K562 (cell line): ENCODE results near the gene MT1E. TPM values are rescaled to one million over a fixed set of nuclear protein-coding genes. Genes with fewer than 3 reads are reported as not detected.

Experiments used
- ATAC-seq: fragments of 200-7000 bp; cut with Tn5 transposase; 3 replicates; pipeline ENCODE4 v1.9.1; 2020; ENCODE audit warnings: moderate library complexity
- BruUV-seq: library from RNA; stranded (reverse); fragments of 400-500 nt; replicated peaks from 2 replicates; lab custom pipeline; 2021; lab: Mats Ljungman, UMichigan
- CTCF ChIA-PET: fragments of 300-600 bp; formaldehyde crosslinking; extraction: SDS; loops from one replicate; lab custom pipeline; 2021; ENCODE audit warnings: low intra/inter-chr PET ratio; lab: Yijun Ruan, JAX
- POLR2A ChIA-PET: fragments of 300-600, 350-650 bp; sonication (Branson Sonifier 250); formaldehyde crosslinking; extraction: SDS; loops from one replicate; lab custom pipeline; 2021; ENCODE audit warnings: antibody characterized with exemption, inconsistent platforms; lab: Yijun Ruan, JAX
- DNase-seq, 4 experiments: peaks; one replicate each; pipeline versions ENCODE4 v3.0.0 to v3.0.0-alpha.2; 2011 to 2018; ENCODE audit warnings: low spot score in 3 of 4, mixed read lengths in 3 of 4; ENCODE audit errors: extremely low read depth in 1 of 4
- FAIRE-seq: peaks from 2 replicates; lab custom pipeline; 2011; peaks lifted over from hg19 to GRCh38; lab: Jason Lieb, UNC
- H2AFZ ChIP-seq: 2 replicates; pipeline ENCODE4 v1.6.0; 2011; ENCODE audit warnings: low read depth, low read length, control low read depth, inconsistent platforms
- H3K27ac ChIP-seq: fragments of 200-600 bp; 3 replicates; pipeline ENCODE4 v1.8.0; 2011; ENCODE audit warnings: low read depth, mild to moderate bottlenecking, control low read depth, inconsistent platforms, low read length, moderate library complexity, mixed read lengths; ENCODE audit errors: extremely low read depth
- H3K27me3 ChIP-seq, 2 experiments: fragments of 300-600 bp in 1 of 2; 2 replicates in 1 of 2; 3 replicates in 1 of 2; pipeline versions ENCODE4 v1.6.0 to v1.8.0; 2011; ENCODE audit warnings: inconsistent platforms in 2 of 2, low read length in 2 of 2, mild to moderate bottlenecking in 1 of 2, mixed read lengths in 1 of 2, moderate library complexity in 1 of 2; ENCODE audit not compliant: control insufficient read depth in 2 of 2, insufficient read depth in 2 of 2
- H3K36me3 ChIP-seq: fragments of 300-600 bp; 3 replicates; pipeline ENCODE4 v1.8.0; 2011; ENCODE audit warnings: mild to moderate bottlenecking, low read length, inconsistent platforms; ENCODE audit not compliant: control insufficient read depth, insufficient read depth
- H3K4me1 ChIP-seq, 2 experiments: fragments of 200-600 bp in 1 of 2; replicated peaks in 1 of 2; 2 replicates in 1 of 2; 3 replicates in 1 of 2; pipeline versions ENCODE4 v1.5.1 to v1.8.0; 2011; ENCODE audit warnings: inconsistent platforms in 2 of 2, low read length in 2 of 2, mild to moderate bottlenecking in 1 of 2, mixed read lengths in 1 of 2, moderate library complexity in 1 of 2; ENCODE audit not compliant: control insufficient read depth in 2 of 2, insufficient read depth in 2 of 2
- H3K4me2 ChIP-seq: 2 replicates; pipeline ENCODE4 v1.6.1; 2011; ENCODE audit warnings: low read length, control low read depth, inconsistent platforms, mixed read lengths; ENCODE audit not compliant: insufficient read depth
- H3K4me3 ChIP-seq: fragments of 200-600 bp; sonication (generic), shearing (Covaris generic); 2 replicates; pipeline ENCODE4 v1.5.1; 2016; ENCODE audit warnings: control low read depth, inconsistent platforms
- H3K79me2 ChIP-seq: fragments of 200-600 bp; 3 replicates; pipeline ENCODE4 v1.8.0; 2011; ENCODE audit warnings: low read length, inconsistent platforms; ENCODE audit not compliant: control insufficient read depth, insufficient read depth
- H3K9ac ChIP-seq, 2 experiments: 2 replicates each; pipeline versions ENCODE4 v1.6.0 to v1.6.1; 2011; ENCODE audit warnings: low read depth in 2 of 2, low read length in 2 of 2, control low read depth in 1 of 2, inconsistent platforms in 1 of 2, mild to moderate bottlenecking in 1 of 2, mixed read lengths in 1 of 2; ENCODE audit not compliant: insufficient read depth in 1 of 2
- H3K9me1 ChIP-seq: one replicate; pipeline ENCODE4 v1.6.0; 2011; ENCODE audit warnings: inconsistent platforms, mild to moderate bottlenecking, low read length, moderate library complexity; ENCODE audit not compliant: control insufficient read depth, insufficient read depth
- H3K9me3 ChIP-seq: replicated peaks from 2 replicates; pipeline ENCODE4 v1.5.1; 2011; ENCODE audit warnings: low read depth, low read length, inconsistent platforms; ENCODE audit not compliant: control insufficient read depth, insufficient read depth
- H4K20me1 ChIP-seq: replicated peaks from 2 replicates; pipeline ENCODE4 v1.6.1; 2011; ENCODE audit warnings: low read length, inconsistent platforms, mixed read lengths; ENCODE audit not compliant: control insufficient read depth, insufficient read depth
- BCL6 ChIP-seq: fragments of 250-450 bp; sonication (Bioruptor Pico); IDR thresholded peaks from 2 replicates; pipeline ENCODE4 v1.4.0; 2020
- EP300 ChIP-seq: IDR thresholded peaks from 2 replicates; pipeline ENCODE4 v1.6.1; 2012; ENCODE audit warnings: low read length, improper control_type of control experiment
- HDAC1 ChIP-seq, 2 experiments: fragments of 450-650 bp; IDR thresholded peaks; 2 replicates each; pipeline ENCODE4 v1.6.1; 2016 to 2017; ENCODE audit warnings: inconsistent platforms in 1 of 2, mild to moderate bottlenecking in 1 of 2, moderate library complexity in 1 of 2
- HDAC6 ChIP-seq: IDR thresholded peaks from 2 replicates; pipeline ENCODE4 v1.6.1; 2012; ENCODE audit warnings: low read depth, mild to moderate bottlenecking, control low read depth, inconsistent platforms, low read length, moderate library complexity
- POLR2A ChIP-seq: fragments of 450-650 bp; conservative IDR thresholded peaks from 2 replicates; pipeline ENCODE4 v1.6.1; 2016
- SIX5 ChIP-seq, 2 experiments: IDR thresholded peaks; 2 replicates each; pipeline ENCODE4 v1.6.1; 2011; ENCODE audit warnings: low read length in 2 of 2, borderline replicate concordance in 1 of 2, low read depth in 1 of 2, mild to moderate bottlenecking in 1 of 2, moderate library complexity in 1 of 2; ENCODE audit not compliant: insufficient read depth in 1 of 2
- SLC30A9 ChIP-seq: fragments of 250-450 bp; sonication (Bioruptor Pico); IDR thresholded peaks from 2 replicates; pipeline ENCODE4 v1.8.0; 2022; ENCODE audit warnings: mild to moderate bottlenecking, moderate library complexity
- SMC3 ChIP-seq: conservative IDR thresholded peaks from 2 replicates; pipeline ENCODE4 v1.6.1; 2011; ENCODE audit warnings: low read depth, low read length, improper control_type of control experiment; ENCODE audit not compliant: insufficient read depth
- SREBF1 ChIP-seq: fragments of 150-350 bp; IDR thresholded peaks from 2 replicates; pipeline ENCODE4 v1.6.1; 2014; ENCODE audit warnings: antibody characterized with exemption, low read depth, low read length, borderline replicate concordance
- TBP ChIP-seq: optimal IDR thresholded peaks from 2 replicates; pipeline ENCODE3; 2011; ENCODE audit warnings: low read depth, low read length, improper control_type of control experiment
- TOE1 ChIP-seq, 2 experiments: fragments of 450-650 bp in 1 of 2; sonication (generic) in 1 of 2; formaldehyde crosslinking in 1 of 2; IDR thresholded peaks; 2 replicates each; pipeline versions ENCODE4 v1.7.1 to v1.8.0; 2016 to 2022; ENCODE audit warnings: borderline replicate concordance in 2 of 2, mild to moderate bottlenecking in 2 of 2, antibody characterized with exemption in 1 of 2, inconsistent platforms in 1 of 2, low read depth in 1 of 2, missing genetic modification reagents in 1 of 2, moderate library complexity in 1 of 2
- ZNF561 ChIP-seq: fragments of 450-650 bp; formaldehyde crosslinking; conservative IDR thresholded peaks from 2 replicates; pipeline ENCODE4 v1.4.0; 2020; ENCODE audit warnings: mild to moderate bottlenecking, moderate library complexity
- ZNF79 ChIP-seq: fragments of 250-450 bp; sonication (Bioruptor Pico); IDR thresholded peaks from 2 replicates; pipeline ENCODE4 v1.4.0; 2020; ENCODE audit warnings: low read depth, mild to moderate bottlenecking, moderate library complexity
- WGBS: fragments of 100-300 bp; shearing (Covaris generic); methylation state at CpG from one replicate; pipeline ENCODE4 v1.1.6; 2016; ENCODE audit warnings: low coverage, mixed read lengths; ENCODE audit not compliant: insufficient coverage; ENCODE audit errors: missing lambda C conversion rate; 5-methylcytosine and 5-hydroxymethylcytosine counted together
- in situ Hi-C: fragments of 300-500 bp; cut with MboI; formaldehyde crosslinking; loops from 4 replicates; pipeline ENCODE4 v1.15.0; 2018; ENCODE audit warnings: inconsistent platforms, mixed read lengths
- intact Hi-C: fragments of 100-400 bp; cut with micrococcal nuclease; formaldehyde crosslinking; loops from 2 replicates; pipeline ENCODE4 v1.14.2; 2022
- polyA plus RNA-seq, 8 experiments: library from polyadenylated mRNA; depleted of rRNA in 4 of 8; stranded (reverse) in 5 of 8; unstranded in 3 of 8; fragments of >200 nt; fragmentation: Nextera tagmentation in 2 of 8; fragmentation: Illumina TruSeq in 1 of 8; extraction: Ambion mirVana in 2 of 8; extraction: Trizol in 1 of 8; gene quantifications; 2 replicates each; pipeline versions ENCODE4 v1.2.1 to v1.2.3, GENCODE V29; 2011 to 2014; ENCODE audit warnings: inconsistent platforms in 1 of 8, missing spikeins in 1 of 8
- total RNA-seq, 7 experiments: library from RNA; depleted of rRNA in 6 of 7; stranded (reverse); fragments of >200 nt in 6 of 7; fragmentation: Illumina TruSeq in 2 of 7; extraction: Trizol in 2 of 7; gene quantifications; 2 replicates each; pipeline versions ENCODE4 v1.2.1 to v1.2.3, GENCODE V29; 2011 to 2021; ENCODE audit warnings: low replicate concordance in 1 of 7

The MT1E gene
- total and polyA plus RNA-seq, 9 of the 15 experiments (the other 6 are each of a cell fraction or from before 2014, with no cell fraction given) = 0.29 to 0.81 (median 0.46) TPM; not detected in 3

- Histone ChIP-seq H3K9me1 (peaks cover 2% of the 10 kb centered on the region), H3K27me3 (peaks cover 30 to 70% of the 10 kb centered on the region in 2 experiments; a peak in 4 of 5 replicates), H3K4me2 (peak overlapping the region; percentile 63; the same call in 1 of the 2 replicates), H3K4me1 (peaks cover 0 to 12% of the 10 kb centered on the region in 2 experiments; a peak in 2 of 5 replicates), H3K27ac (no peak overlapping the region), H3K9me3 (no peaks in the 10 kb centered on the region), H3K9ac (no peak overlapping the region), H3K79me2 (no peaks in the 10 kb centered on the region), H3K4me3 (no peak overlapping the region), H3K36me3 (no peaks in the 10 kb centered on the region), H2AFZ (peak overlapping the region; percentile 51; the same call in 1 of the 2 replicates), H4K20me1 (peaks cover 6% of the 10 kb centered on the region; the same call in 1 of the 2 replicates)
- DNase-seq = no peak
- TF ChIP-seq TOE1 (IDR thresholded peaks at IDR 0.05; ENCODE audit: borderline replicate concordance) = no peak
- no peak for TF ChIP-seq TOE1 (CRISPR knock-in tag; IDR thresholded peaks at IDR 0.05; ENCODE audit: borderline replicate concordance, low read depth)
- no peak for TF ChIP-seq ZNF79 (CRISPR knock-in tag)
- TF ChIP-seq BCL6 = no peak
- no peak for TF ChIP-seq EP300
- no peak for TF ChIP-seq HDAC1 (IDR thresholded peaks at IDR 0.05)
- no peak for TF ChIP-seq ZNF561 (CRISPR knock-in tag)
- no peak for TF ChIP-seq SLC30A9 (CRISPR knock-in tag)
- no peak for TF ChIP-seq HDAC6
- TF ChIP-seq POLR2A = no peak
- TF ChIP-seq SMC3 = no peak
- TF ChIP-seq SREBF1 = no peak
- TF ChIP-seq TBP = no peak
- no peak for TF ChIP-seq SIX5 (IDR thresholded peaks at IDR 0.05; ENCODE audit: borderline replicate concordance in 1 of 2, insufficient read depth in 1 of 2, low read depth in 1 of 2, low read length in 2 of 2)
- 7% methylated on average over 10 of the region's 10 CpGs for WGBS
- no TSS peak for BruUV-seq
- in situ Hi-C loops = no loop called here
- intact Hi-C loops = no loop called here
- ChIA-PET CTCF (no interaction called here), POLR2A (no interaction called here)
- FAIRE-seq = no peak
- ATAC-seq = no peak
These were observed 32.8 kb downstream of the MT1E start for GRCh38 chr16:56658327-56658875.
